Muscle of arm (tissue), 12 donors: ENCODE results near the gene SLC26A2. TPM values are rescaled to one million over a fixed set of nuclear protein-coding genes. Genes with fewer than 3 reads are reported as not detected.
"Not testable (repeated sequence)": the region's sequence is repeated elsewhere in the genome, so short reads cannot be mapped to it uniquely, and the experiment has no call there.

Experiments
- DNase-seq: peaks from one replicate; pipeline ENCODE4 v3.0.0-alpha.2; 2013
- polyA plus RNA-seq, 12 donors: library from polyadenylated mRNA; unstranded; fragments of 120-200 nt; gene quantifications; one replicate each; pipeline ENCODE4 v1.2.1, GENCODE V29; 2013; ENCODE audit not compliant: insufficient read length in 12 of 12

SLC26A2 gene
- polyA plus RNA-seq, 12 donors, result 8.7 to 81.0 (median 11.9) TPM; not detected in 1

DNA sequence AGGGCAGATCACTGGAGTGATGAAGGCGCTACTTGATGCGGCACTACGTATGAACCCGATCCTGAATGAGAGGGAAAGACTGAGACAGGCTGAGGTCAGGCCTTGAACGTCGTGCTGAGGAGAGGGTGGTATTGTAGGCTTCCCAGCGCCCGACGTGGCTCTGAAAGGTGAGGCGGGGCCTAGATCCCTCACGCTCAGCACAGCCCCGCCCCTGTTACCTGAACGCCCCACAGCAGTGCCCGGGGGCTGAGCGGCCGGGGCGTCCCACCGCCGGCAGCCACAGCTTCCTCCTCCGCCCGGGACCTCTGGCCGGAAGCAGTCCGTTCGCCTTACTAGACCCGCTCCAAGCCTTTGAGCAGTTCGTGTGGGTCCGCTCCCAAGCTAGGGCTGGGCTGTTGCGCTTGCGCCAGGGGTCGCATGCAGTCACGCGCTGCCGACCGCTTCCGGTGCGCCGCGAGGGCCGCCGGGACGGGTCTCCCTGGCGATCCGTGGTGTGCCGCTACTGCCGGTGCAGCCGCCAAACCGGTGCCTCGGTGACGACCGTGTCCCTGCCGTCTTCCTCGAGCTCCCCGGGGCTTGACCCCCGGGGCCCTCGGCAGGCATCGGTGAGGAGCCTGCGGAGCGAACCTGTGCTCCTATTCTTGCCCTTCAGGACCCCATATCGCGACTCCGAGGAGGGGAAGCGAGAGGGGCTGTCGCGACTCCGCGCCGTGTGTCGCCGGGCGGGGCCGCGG, 39.9 kb downstream of the SLC26A2 start, which contains the start of the genes HMGXB3 and TIGD6:
HMGXB3 (plus strand) TSS at position 484 of the 734 bp plus-strand sequence. CDS start 4,114 bp downstream, outside the sequence.
TIGD6 (minus strand) TSS at position 399 of the 734 bp plus-strand sequence. CDS start 4,306 bp downstream, outside the sequence.
- DNase-seq, result peak; percentile 95

DNA sequence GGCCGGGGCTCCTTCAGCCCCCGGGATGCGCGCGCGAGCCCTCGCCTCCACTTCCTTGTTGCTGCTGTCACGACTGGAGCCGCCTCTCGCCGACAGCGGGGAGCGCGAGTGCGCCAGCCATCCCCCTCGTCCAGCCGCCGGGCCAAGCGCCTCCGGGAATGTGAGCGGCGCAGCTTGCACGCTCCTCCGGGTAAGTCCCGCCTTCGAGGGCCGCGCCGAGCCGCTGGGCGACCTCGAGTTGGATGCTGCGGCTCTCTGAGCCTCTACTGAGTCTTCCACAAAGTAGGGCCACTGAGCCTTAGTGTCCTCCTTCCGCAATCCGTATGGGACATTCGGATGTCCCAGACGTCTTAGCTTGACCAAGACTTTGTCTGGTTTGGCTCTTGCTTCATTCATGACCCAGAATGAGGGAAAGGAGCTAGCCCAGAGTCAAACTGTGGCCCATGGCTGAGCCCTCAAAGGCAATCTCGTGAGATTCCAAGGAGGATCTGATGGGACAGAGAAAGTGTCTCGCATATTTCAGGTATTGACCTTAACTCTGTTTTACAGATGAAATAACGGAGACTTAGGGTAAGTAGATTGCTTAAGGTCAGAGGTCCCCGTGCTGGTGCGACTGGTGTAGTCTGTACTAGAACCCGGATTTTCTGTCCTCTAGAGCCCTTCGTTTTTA, 40.6 kb downstream of the SLC26A2 start:
- peak; percentile 22 for DNase-seq

DNA sequence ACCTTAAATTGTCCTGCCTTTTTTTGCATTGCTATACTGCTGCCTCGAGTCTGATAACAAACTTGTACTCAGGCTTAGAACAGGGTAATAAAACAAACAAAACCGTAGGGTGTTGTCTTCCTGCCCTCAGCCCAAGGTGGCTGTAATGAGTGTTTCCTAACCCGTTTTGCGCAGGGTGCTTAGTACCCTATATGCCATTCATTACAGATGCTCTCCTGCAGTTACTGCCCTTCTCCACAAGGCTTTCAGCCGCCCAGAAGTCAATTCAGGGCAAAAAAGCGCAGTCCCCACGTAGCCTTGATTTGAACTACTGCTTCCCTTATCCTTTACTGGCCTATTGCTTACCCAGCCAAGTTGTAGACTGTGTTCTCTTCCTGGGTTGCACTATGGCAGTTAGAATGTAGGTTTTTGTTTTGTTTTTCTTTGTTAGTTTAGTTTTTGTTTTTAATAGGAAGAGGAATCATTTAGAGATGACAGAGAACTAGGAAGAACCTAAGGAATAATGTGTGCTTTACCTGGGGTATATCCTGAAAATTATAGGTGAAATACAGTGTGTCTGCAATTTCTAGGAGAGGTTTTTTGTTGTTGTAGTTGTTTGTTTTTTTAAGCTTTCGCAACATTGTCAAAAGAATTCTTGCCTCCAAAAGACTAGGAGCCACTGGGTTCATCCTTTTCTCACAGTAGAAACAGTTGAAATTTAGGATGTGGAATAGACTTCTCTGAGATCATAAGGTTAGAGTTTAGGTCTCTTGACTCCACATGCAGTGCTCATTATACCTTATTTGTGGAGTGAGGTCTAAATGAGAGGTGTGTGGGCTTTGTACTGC, 41.3 kb downstream of the SLC26A2 start:
- peak; percentile 37 for DNase-seq

DNA sequence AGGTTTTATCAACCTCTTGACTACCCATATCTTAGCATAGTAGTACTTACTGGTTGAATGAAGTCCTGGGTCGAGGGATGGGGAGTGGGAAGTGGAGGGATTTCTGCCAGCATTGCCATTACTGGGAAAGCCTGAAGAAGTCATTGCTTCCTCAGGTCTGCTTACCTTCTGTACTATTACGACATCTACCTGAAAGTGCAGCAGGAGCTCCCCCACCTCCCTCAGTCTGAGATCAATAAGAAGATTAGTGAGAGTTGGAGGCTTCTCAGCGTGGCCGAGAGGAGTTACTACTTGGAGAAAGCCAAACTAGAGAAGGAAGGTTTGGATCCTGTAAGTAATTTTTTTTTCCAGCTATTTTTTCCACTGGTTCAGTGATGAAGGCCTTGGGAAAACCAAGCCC, 45.8 kb downstream of the SLC26A2 start:
- no peak for DNase-seq

DNA sequence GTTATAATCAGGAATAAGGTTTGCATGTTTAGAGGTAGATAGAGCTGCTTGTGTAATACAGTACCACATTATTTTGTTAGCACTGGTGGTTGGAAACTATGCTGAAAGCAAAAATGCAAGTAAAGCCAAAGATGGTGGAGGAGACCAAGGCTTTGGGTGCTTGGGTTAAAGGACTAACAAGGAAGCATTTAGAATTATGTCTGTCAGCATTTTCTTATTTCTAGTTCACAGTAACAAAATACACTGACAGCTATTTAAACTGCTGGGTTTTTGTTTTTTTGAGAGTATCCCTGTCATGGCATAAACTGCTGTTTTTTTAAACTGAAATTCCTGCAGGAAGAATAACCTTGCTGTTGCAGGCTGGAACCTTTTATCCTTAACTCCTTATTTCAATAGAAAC, 46.5 kb downstream of the SLC26A2 start:
- DNase-seq, result no peak

DNA sequence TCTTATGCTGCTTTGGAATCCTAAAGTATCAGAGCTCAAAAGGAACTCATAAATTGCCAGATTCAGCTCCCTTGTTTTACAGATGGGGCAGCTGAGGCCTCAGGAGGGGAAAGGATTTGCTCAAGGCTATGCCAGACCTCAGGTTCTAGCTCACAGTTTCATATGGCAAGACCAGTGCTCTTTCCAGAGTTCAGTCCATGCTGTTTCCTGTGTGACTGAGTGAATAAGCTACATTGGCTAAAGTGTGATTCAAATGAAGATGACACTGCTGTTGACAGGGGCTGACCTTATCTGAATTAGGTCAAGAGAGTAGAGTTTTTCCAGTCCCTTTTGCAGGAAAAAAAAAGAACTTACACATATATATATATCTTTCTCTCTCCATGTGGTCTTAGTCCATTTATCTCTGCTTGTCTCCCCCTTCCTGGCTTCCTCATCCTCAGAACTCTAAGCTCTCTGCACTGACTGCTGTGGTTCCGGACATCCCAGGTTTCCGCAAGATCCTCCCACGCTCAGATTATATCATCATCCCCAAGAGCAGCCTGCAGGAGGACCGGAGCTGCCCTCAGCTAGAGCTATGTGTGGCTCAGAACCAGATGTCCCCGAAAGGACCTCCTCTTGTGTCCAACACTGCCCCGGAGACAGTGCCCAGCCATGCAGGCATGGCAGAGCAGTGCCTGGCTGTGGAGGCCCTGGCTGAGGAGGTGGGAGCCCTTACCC, 49.3 kb downstream of the SLC26A2 start:
- no peak for DNase-seq

DNA sequence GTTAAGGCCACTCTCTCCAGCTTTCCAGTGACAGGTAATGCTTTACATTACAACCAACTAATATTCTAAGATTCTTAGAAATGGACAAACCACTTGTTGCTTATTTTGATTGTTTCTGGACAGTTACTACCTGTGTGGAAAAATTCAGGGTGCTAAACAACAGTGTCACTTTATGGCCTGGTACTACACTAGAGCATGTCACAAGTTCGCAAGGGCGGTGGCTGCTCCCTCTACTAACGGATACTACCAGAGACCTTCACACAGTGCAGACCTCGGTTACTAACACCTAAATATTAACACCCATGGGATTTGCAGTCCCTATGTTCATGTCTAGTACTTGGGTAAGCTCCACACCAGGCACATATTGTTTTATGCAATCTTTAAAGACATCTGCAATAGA, 53.4 kb downstream of the SLC26A2 start:
- DNase-seq, result no peak

DNA sequence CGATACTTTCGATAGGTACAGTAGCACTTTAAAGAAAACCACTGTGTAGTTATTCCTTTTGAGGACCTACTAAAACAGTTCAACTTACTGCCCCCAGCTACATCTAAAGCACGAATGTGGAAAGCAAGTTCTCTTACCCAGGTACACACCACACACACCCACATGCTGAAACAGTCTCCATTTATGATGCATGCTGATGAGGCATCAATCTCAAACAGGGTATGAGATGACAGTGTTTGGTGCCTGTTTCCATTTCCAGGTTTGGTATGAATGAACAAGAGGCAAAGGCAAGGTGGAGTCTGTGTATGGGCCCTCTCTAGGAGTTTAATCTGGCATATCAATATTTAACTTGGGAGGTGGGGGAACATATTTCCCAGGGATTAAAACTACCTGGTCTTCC, 53.9 kb downstream of the SLC26A2 start:
- DNase-seq, result no peak

DNA sequence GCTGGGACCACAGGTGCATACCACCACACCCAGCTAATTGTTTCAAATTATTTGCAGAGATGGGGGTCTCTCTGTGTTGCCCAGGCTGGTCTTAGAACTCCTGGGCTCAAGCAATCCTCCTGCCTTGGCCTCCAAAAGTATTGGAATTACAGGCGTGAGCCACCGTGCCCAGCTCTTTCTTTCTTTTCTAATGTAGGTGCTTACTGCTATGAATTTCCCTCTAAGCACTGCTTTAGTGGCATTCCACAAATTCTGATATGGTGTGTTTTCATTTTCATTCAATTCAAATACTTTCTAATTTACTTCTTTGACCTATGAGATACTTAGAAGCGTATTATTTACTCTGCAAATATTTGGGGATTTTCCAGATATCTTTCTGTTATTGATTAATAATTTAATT, 54.9 kb downstream of the SLC26A2 start:
- no peak for DNase-seq

DNA sequence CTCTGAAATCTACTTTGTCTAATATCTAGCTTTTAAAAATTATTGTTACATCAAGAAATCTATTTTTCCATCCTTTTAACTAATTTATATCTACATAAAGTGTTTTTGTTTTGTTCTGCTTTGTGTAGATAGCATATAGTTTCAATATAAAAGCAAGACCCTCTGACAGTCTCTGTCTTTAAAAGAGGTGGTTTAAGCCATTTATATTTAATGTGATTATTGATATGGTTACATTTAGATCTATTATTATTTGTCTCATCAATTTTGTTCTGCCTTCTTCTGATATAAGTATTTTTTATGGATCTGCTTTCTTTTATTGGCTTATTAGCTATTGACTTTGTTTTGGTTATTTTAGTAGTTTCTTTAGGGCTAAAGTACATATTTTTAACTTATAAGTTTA, 56.0 kb downstream of the SLC26A2 start:
- no peak for DNase-seq

DNA sequence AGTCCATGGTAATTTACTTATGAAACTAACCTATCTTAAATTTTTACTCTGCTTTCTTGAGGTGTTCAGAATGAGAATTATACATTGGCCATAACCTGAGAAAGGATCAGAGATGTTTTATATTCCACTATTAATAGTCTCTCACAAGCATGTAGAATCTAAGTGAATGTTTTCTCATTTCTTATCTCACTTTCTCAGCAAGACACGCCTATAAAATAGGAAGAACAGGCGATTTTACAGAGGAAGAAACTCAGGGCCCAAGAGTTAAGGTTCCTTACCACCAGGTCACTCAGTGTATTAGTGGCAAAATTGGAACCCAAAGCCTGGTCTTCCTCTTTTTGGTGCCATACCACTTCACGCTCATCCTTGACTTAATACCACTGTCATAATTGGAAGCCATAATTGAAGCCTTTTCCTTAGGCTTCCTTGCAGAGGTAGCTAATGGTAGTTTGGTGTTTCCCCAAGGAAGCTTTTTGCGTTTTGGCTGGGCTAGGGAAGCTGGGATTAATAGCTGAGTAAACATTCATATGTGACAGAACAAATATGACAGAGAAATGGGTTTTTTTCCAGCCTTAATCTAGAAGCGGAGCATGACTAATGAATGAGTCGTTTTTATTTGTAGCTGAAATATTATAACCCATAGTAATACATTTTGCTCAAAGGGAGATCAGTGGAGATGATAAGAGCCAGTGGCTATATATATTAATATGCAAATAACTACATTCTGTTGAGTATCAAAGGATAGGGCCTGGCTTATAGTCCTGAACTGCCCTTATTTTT, 56.9 kb downstream of the SLC26A2 start:
- DNase-seq, result no peak

DNA sequence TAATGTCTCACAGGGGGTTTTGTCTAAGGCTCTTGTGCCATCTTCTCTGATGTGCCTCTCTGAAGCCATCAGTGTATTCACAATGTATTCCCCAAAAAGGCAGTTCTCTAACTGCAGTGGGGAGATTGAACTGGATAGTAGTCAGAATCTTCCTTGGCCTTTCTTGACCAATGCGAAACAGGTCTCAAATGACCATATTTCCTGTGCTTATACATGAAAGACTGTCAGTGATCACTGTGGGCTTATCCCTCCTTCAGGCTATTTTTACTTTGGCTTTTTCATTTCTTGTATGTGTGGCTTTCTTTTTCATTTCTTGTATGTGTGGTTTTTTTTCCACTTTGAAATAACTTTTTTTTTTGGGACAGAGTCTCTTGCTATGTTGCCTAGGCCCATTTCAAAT, 59.7 kb downstream of the SLC26A2 start:
- no peak for DNase-seq

DNA sequence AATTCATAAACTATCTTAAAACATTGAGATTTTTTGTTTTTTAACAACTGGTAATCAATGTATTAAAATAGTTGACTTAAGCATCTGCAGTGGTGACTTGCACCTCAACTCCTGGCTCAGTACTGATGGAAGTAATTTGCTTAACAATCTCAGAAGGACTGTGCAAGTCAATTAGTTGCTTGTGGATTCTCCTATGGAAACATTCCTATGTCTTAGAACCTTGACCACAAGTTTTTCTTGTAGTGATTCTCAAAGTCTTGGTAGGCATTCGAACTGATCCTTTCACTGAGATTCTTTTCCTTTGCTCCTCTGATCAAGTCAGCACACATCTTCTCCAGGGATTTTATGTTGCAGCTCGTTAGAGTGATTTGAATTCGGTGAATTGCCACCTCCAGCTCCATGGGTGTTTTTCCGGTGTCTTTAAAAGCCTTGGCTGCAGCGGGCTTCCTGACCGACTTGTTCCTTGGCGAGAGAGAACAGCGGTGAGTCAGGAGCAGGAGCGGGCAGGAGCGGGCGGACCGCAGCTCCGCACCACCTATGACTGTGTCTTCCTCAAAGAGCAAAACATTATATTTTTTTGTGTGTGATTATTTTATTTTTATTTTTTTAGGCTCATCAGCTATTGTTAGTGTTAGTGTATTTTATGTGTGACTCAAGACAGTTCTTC, 61.1 kb downstream of the SLC26A2 start:
- DNase-seq, result no peak

DNA sequence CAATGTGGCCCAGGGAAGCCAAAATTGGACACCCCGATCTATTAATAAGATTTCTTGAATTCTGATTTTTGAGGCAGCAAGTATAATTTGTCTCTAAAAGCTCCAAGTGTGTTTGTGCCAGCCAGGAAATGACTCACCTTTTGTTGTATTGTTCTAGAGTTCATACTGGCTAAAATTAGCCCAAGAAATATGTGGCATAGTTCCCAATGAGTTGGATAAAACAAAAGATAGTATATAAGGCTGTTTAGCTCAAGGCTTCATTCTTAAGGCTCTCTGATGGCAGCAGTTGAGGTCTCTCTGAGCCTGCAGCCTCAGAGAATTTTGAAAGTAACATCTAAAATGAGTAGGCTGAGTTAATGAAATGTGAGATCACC, 61.6 kb downstream of the SLC26A2 start:
- no peak for DNase-seq

DNA sequence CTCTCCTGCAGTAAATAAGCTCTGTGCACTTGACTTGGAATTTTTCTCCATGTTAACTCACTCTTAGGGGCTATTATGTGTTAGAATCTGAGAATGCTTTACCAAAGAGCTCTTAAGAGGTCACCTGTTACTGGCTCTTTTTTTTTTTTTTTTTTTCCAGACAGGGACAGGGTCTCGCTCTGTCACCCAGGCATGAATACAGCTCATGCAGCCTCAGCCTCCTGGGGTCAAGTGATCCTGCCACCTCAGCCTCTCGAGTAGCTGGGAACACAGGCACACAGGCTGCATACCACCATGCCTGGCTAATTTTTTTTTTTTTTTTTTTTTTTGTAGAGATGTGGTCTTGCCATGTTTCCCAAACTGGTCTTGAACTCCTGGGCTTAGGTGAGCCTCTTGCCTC, 62.1 kb downstream of the SLC26A2 start:
- no peak for DNase-seq

DNA sequence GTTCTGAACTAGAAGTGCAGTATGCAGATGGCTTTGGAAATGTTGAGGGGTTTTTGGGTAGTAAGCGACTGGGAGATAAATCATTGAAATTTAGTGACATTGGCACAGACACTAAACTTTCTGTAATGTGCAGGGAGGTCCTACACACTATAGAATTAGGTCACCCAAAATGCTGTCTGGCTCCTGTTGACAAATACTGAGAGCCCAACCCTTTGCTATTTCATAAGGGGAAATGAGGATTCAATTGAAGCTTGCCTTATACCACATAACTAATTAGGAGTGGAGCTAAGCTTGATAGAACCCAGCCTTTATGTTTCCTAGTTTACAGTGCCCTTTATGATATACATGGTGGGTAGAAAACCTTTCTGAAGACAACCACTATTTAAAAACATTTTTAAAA, 62.6 kb downstream of the SLC26A2 start:
- no peak for DNase-seq

DNA sequence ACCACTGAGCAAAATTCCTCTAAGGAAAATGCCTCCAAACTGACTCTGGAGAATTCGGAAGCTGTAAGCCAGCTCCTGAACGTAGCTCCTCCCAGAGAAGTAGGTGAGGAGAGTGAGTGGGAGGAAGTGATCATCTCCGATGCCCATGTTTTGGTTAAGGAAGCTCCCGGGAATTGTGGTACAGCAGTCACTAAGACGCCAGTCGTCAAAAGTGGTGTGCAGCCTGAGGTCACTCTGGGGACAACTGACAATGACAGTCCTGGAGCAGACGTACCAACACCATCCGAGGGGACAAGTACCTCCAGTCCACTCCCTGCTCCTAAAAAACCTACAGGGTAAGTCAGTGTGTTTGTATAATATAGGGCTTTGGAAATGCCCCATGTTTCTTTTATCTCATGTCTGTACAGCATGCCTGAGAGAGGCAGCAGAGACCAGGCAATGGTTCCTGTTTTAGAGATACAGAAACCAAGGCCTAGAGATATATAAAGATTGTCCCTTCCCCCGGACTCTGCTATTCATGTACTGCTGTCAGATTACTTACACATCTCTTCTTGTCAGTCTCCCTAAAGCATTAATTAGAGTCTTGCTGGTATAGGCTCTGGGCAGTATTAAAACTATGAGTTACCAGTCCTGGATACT, 63.9 kb downstream of the SLC26A2 start:
- no peak for DNase-seq

DNA sequence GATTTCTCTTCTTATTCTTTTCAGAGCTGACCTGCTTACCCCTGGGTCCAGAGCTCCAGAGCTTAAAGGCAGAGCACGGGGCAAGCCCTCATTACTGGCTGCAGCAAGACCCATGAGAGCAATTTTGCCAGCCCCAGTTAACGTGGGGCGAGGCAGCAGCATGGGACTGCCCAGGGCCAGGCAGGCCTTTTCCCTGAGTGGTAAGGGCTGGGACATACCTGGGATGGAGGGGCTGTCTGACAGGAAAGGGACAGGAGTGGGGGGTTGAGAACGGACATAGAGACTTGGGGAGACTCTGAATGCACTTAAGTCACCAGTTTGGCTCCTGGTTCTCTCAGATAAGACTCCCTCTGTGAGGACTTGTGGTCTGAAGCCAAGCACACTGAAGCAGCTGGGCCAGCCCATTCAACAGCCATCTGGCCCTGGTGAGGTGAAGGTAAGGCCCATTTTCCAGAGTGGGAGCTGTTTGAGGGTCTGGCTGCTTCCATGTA, 66.2 kb downstream of the SLC26A2 start:
- DNase-seq, result no peak

DNA sequence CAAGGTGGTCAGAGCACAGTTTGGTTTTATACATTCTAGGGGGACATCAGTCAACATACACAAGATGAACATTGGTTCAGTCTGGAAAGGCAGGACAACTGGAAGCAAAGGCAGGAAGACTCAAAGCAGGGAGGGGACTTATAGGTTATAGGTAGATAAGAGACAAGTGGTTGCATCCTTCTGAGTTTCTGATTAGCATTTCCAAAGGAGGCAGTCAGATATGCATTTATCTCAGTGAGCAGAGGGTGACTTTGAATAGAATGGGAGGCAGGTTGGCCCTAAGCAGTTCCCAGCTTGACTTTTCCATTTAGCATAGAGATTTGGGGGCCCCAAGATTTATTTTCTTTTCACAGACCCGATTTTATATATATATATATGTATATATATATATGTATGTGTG, 67.5 kb downstream of the SLC26A2 start:
- not testable (repeated sequence) for DNase-seq

DNA sequence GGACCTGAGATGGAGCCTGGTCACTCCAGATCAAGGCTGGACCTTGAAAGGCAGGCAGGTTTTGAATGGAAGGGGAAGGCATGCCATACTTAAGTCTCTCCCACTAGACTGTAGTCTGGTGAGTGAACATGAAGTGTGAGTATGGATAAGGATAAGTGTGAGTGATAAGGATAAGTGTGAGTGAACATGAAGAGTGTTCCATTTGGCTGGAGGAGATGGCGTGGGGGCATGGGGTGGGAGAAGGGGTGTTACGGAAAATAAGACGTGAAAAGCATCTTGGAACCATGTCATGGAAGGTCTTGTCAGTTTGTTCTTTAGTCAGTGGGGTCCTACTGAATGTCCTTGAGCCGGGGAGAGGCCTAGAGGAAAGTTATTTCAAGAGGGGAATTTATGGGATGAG, 72.8 kb downstream of the SLC26A2 start:
- no peak for DNase-seq
